PC-9 (cell line): ENCODE measurements around the gene KIAA1328.

Experiments
- EZH2 ChIP-seq: fragments of 200-600 bp; sonication (generic); IDR thresholded peaks from 2 replicates; pipeline ENCODE4 v1.8.0; 2017; ENCODE audit warnings: antibody characterized with exemption, low read depth
- TF ChIP-seq, protein P1 (sequence below): fragments of 200-600 bp; sonication (generic); conservative IDR thresholded peaks from 2 replicates; pipeline ENCODE4 v1.6.1; 2017; ENCODE audit warnings: mixed run types, antibody characterized with exemption, mild to moderate bottlenecking, moderate library complexity

DNA sequence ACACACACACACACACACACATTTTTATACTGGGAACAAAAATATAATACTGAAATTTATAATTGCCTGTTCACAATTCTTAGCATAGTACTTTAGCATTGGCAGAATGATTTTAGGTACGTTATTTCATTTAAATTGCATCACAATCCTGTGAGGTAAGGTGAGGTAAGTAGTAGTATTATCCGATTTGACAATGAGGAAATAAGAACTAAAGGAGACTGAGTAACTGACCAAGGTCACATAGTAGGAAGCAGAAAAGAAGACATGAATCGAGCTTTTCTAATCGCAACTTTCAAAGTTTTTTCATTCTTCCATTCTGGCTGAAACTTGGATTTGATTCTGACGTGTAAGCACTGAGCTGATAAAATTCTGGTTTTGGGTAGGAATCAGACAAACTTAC, 351.2 kb downstream of the KIAA1328 start:
- no peak for TF ChIP-seq EZH2
- TF ChIP-seq, protein P1, sequence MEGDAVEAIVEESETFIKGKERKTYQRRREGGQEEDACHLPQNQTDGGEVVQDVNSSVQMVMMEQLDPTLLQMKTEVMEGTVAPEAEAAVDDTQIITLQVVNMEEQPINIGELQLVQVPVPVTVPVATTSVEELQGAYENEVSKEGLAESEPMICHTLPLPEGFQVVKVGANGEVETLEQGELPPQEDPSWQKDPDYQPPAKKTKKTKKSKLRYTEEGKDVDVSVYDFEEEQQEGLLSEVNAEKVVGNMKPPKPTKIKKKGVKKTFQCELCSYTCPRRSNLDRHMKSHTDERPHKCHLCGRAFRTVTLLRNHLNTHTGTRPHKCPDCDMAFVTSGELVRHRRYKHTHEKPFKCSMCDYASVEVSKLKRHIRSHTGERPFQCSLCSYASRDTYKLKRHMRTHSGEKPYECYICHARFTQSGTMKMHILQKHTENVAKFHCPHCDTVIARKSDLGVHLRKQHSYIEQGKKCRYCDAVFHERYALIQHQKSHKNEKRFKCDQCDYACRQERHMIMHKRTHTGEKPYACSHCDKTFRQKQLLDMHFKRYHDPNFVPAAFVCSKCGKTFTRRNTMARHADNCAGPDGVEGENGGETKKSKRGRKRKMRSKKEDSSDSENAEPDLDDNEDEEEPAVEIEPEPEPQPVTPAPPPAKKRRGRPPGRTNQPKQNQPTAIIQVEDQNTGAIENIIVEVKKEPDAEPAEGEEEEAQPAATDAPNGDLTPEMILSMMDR: no peak
